GM19455 (cell line): Measurements from ENCODE around the gene SLC16A8.
"Not testable (repeated sequence)": the region's sequence is repeated elsewhere in the genome, so short reads cannot be mapped to it uniquely, and the experiment has no call there.

ENCODE experiments used
- ATAC-seq: cut with Tn5 transposase; IDR thresholded peaks from one replicate; pipeline ENCODE4 v1.9.1; 2021; ENCODE audit not compliant: unreplicated experiment

SLC16A8 gene

GRCh38 chr22:38083931-38084631, at the start of gene SLC16A8:
TSS of gene SLC16A8 (minus strand) at chr22:38084184. CDS start at chr22:38082873, 1,311 bp downstream.
- no peak for ATAC-seq

- ATAC-seq, result no peak
Observed at GRCh38 chr22:38133331-38133730, 49.3 kb upstream of the SLC16A8 start.

- ATAC-seq, result no peak
Observed at GRCh38 chr22:38132794-38133193, 48.8 kb upstream of the SLC16A8 start.

DNA sequence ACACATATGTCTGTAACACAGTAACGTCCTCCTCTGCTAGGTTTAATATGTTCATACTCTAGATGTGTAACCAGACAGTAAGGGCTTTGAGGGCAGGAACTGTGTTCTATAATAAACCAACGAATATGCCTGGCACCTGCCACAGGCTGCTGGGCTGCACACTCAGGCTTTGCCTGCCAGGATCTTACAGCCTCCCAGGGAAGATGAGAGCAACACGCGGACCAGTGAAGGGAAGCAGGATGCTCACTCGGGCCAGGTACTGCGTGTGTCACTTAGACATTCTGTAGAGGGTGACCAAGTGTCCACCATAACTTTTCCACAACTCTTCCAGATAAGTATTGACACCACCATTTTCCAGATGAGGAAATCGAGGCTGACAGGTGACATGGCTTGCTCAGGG, 48.2 kb upstream of the SLC16A8 start:
- no peak for ATAC-seq

DNA sequence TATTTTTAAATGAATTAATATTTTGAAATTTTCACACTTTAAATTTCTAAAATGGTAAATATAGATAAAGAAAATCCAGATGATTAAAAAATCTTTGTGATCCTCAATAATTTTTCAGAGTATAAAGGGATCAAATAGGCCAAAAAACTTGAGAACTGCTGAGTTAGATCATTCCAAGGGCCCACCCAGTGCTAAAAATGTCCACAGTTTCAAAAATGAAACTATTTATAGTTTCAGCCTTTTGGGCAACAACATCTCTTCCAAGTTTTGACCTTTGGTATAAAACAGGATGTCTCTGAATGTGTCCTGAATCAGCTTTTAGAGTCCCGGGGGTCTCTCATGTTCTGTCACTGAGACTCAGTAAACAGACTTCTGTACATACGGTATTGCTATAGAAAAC, 47.4 kb upstream of the SLC16A8 start:
- ATAC-seq, result no peak

DNA sequence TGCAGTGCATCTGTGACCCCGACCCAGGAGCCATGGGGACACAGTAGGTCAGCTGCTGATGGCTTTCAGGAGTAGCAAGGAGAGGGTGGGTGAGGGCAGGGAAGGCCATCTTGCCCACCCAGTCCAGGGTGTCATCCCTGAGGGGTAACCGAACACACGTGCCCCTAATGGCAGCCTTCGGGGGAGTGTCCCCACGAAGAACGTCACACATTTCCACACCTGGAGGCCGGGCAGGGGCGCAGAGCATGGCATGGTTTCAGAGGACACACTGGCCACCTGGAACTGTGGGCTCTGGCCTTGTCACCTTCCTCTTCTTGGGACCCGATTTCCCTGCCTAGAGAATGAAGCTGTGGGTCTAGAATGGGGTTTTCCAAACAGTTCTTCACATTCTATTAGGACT, 45.9 kb upstream of the SLC16A8 start:
- ATAC-seq, result no peak

GRCh38 chr22:38129021-38129420, 45.0 kb upstream of the SLC16A8 start:
- ATAC-seq, result no peak

GRCh38 chr22:38127869-38128268, 43.9 kb upstream of the SLC16A8 start:
- no peak for ATAC-seq

DNA sequence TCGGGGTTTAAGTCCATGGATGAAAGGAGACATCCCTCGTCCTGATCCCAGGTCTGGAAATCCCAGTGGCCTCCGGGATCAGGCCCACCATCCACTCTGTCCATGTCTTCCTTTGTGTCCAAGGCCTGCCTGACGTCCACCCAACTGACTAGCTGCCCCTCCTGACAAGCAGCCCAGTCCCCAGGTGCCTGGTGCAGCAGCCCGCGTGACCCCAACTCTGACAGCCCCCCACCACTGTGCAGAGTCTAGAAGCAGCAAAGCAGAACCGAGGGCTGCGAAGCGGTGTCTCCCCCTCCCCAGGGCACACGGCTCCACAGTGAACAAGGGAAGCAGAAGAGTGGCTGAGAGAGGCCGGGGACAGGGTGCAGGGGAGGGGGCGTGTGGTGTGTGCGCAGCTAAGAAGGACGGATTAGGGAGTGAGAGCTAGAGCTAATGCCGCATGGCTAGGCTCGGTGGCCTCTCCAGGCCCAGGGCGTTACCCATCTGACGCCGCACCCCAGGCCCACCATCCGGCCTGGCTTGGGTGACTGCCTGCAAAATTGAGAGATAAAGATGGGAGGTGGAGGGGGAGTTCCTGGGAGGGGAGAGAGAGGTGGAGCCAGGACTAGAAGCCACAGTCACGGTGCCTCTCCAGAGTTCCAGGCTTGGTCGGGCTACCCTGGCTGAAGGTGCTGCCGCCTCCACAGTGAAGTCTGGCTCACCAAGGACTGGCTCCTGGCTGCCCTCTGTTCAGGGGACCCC, 43.1 kb upstream of the SLC16A8 start:
- ATAC-seq, result no peak

DNA sequence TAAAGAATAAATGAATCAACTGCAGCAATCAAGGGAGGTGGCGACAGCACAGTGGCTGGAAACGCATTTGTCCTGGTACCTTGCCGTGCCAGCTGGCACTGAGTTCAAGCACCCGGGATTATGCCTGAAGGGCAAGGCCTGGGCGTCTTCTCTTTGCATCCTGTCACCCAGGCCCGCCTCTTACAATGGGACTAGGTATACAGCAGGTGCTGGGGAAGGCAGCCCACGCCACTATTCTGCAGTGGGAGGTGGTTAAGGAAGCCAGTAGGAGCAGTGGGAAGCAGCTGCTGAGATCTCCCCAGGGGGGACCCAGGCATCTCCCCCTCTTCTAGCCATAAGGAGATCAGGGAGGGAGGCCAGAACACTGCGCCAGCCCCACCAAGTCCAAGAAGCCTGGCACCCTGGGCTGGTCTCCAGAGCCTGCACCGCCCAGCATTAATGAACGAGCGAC, 41.8 kb upstream of the SLC16A8 start:
- no peak for ATAC-seq

DNA sequence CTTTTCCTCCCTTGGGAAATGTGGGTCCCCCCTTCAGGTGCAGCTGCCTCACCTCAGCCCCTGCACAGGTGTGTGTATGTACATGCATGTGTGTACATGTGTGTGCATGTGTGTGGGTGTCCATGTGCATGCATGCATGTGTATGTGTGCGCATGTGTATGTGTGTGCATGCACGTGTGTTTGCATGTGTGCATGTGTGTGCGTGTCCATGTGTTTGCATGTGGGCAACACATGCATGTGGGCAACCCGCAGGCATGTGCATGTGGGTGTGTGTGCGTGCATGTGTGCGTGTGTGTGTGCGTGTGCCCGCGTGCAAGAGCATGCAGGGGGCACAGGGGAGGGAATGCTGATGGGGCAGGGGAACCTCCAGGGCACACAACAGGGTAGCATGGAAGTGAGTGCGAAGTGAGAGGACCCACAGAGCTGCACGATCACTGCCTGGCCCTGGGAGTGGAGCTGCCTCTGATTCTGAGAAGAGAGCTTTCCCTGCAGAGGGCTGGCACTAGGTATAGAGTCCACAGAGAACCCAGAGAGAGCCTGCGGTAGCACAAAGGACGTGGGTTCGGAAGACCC, 41.1 kb upstream of the SLC16A8 start:
- ATAC-seq, result no peak

DNA sequence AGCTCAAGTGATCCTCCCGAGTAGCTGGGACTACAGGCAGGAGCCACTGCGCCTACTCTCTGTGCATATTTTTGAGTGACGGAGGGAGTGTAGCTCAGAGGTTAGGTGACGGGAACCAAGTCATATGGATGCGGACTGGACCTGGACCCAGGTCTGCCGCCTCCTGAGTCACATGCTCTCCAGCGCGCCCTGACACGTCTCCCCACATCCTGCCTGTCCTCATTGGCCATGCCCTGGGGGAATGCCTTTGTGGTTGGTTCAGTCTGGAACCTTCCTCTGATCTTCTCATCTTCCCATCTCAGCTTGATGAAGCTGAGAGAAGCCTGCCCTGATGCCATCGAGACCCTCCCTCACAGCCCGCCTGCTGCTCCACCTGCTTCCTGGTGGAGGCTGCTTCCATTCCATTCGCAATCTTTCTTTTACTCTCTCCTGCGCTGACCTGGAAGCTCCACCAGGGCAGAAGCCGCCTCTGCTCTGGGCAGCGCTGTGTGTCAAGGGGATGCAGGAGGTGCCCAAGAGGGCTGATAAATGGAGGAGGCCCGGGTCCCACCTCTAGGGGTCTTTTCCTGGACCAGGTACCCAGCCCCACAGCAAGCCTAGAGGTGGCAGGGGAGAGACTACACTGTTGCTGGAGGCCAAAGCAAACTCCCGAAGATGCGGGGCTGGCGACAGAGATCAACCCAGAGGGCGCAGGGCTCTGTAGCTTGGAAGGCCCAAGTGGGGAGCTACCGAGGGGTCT, 40.4 kb upstream of the SLC16A8 start:
- ATAC-seq, result no peak

DNA sequence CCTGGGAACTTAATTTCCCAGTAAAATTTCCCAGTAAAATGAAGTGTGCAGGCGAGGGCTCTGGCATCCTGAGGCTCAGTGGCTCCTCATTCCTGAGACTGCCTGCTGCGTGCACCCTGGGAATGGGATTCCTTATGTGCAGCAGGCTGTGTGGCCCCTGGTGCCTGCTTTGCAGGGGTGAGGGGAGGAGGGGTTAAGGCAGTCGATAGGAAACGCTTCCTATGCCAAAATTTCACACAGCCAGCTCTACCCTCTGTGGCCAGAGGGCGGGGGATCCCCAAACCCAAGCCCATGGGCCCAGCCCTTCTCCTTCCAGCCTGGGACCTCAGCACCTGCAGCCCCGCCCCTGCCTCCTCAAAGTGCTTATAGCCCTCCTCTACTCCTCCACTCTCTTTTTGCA, 38.6 kb upstream of the SLC16A8 start:
- no peak for ATAC-seq

DNA sequence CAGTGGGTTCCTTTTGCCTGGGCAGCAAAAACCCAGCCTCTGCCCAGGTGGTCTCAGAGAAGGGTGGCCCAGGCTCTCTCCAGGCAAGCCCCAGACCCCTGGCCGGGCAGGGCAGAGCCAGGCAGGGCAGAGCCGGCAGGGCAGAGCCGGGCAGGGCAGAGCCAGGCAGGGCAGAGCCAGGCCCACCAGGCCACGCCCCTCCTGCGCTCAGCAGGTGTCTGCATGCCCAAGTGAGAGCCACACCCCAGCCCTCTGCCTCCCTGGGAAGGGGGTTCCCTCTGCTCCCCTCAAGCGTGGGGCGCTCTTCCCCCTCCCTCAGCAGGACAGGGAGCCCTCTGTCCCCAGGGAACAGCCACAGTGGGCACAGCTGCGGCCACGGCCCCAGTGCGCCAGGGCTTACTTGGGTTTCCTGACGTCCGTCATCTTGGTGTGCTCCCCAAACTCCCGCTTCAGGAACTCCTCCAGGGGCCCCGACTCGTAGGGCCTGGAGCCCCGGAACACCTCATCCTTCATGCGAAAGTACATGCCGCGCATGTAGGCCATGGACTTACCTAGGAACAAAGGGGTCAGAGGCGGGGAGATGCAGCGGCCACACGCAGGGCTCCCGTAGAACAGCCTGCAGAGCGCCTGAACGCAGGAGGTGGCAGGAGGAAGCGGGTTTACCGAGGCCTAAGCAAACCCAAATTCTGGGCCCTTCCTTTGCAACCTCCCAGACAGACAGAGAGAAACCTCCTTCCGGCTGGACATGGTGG, 36.6 kb upstream of the SLC16A8 start:
- ATAC-seq, result no peak

GRCh38 chr22:38118747-38119146, 34.8 kb upstream of the SLC16A8 start:
- not testable (repeated sequence) for ATAC-seq

DNA sequence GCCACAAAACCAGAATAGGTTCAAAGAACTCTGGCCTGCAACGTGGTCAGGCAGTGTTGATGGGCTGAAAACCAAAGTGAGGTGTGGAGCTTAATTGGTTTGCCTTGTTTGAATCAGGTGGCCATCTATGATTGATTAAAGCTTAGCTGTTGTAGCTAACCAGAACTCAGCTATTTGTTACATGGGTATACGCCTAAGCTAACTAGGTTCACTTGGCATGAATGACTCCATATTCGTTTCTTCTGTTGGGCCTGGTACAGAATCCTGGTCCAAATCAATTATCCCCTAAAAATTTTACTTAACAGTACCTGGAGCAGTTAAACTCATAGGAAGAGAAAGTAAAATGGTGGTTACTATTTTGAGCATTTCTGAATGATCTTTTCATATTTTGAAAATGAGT, 34.2 kb upstream of the SLC16A8 start:
- no peak for ATAC-seq

DNA sequence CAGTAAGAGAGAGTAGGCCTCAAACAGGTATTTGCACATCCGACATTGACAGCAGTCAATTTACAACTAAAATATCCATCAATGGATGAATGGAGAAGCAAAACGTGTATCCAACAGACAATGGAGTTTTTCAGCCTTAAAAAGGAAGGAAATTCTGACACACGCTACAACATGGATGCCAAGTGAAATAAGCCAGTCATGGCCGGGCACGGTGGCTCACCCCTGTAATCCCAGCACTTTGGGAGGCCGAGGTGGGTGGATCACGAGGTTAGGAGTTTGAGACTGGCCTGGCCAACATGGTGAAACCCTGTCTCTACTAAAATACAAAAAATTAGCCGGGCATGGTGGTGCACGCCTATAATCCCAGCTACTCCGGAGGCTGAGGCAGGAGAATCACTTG, 33.6 kb upstream of the SLC16A8 start:
- ATAC-seq, result not testable (repeated sequence)

- ATAC-seq, result no peak
Observed at GRCh38 chr22:38115423-38116205, 31.6 kb upstream of the SLC16A8 start.

DNA sequence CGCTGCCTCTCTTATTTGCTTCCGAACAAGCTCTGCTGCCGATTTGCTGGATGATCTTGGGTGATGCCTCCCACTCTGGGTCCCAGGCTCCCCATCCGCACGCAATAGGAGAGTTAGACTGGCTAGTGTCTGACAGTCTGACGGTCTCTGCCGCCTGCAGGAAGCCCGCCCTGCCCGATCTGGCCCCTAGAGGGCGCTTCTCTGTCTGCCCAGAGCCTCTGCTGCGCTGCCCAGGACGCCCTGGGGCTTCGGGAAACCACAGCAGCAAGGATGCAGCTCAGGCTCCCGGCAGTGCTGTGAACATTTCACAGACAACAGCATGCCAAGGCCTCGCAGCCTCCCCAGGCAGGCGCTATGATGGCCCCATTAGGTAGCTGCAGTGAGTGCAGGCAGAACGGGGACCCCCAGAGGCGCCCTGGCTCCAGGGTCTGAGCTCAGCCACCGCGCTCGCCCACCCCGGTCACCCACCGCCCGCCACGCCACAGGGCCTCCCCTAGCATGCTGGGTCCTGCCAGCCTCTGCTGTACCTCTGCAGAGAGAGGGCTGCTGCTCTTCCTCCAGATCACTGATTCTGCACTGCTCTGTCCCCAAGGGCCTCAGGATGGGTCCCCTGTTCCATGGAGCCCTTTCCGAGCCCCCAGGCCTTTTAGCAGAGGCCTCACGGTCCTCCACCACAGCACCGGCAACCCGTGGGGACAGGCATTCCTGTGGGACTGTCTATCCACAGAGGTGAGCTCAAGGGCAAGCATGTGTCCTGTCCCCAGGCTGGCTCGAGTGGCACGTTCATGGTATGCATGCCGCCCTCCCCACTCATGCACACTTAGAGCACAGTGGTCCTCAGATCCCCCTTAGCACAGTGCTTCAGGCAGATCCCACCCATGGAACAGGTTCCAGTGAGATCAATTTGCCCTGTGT, 30.8 kb upstream of the SLC16A8 start:
- ATAC-seq, result no peak
